WTC11 (cell line): ENCODE results near the gene RAI1. TPM values are rescaled to one million over a fixed set of nuclear protein-coding genes. Genes with fewer than 3 reads are reported as not detected.

Source experiments
- AR ChIP-seq: fragments of 250-450 bp; sonication (Bioruptor Pico); IDR thresholded peaks from 2 replicates; pipeline ENCODE4 v1.9.0; 2021; ENCODE audit warnings: mild to moderate bottlenecking
- E2F1 ChIP-seq: sonication (generic); formaldehyde crosslinking; IDR thresholded peaks from 2 replicates; pipeline ENCODE4 v1.8.0; 2022; ENCODE audit warnings: mild to moderate bottlenecking, missing genetic modification reagents
- ERG ChIP-seq: fragments of 250-450 bp; sonication (Bioruptor Pico); IDR thresholded peaks from 2 replicates; pipeline ENCODE4 v1.8.0; 2021; ENCODE audit warnings: mild to moderate bottlenecking
- ETV6 ChIP-seq: sonication (generic); formaldehyde crosslinking; IDR thresholded peaks from 2 replicates; pipeline ENCODE4 v1.8.1; 2022; ENCODE audit warnings: mild to moderate bottlenecking, missing genetic modification reagents
- FOXJ3 ChIP-seq: sonication (generic); formaldehyde crosslinking; IDR thresholded peaks from 2 replicates; pipeline ENCODE4 v1.9.0; 2021; ENCODE audit warnings: missing genetic modification reagents, mild to moderate bottlenecking, borderline replicate concordance
- FOXK1 ChIP-seq: sonication (generic); formaldehyde crosslinking; IDR thresholded peaks from 2 replicates; pipeline ENCODE4 v1.8.0; 2022; ENCODE audit warnings: mild to moderate bottlenecking, moderate library complexity, missing genetic modification reagents
- GTF2I ChIP-seq: fragments of 250-450 bp; sonication (Bioruptor Pico); conservative IDR thresholded peaks from 2 replicates; pipeline ENCODE4 v1.4.0; 2021; ENCODE audit warnings: mild to moderate bottlenecking
- TEAD1 ChIP-seq: sonication (generic); formaldehyde crosslinking; IDR thresholded peaks from 2 replicates; pipeline ENCODE4 v1.8.0; 2022; ENCODE audit warnings: mild to moderate bottlenecking, missing genetic modification reagents
- ZNF121 ChIP-seq: sonication (generic); formaldehyde crosslinking; IDR thresholded peaks from 2 replicates; pipeline ENCODE4 v1.8.0; 2023; ENCODE audit warnings: missing genetic modification reagents
- ZNF281 ChIP-seq: sonication (generic); formaldehyde crosslinking; IDR thresholded peaks from 2 replicates; pipeline ENCODE4 v1.8.0; 2023; ENCODE audit warnings: mild to moderate bottlenecking, missing genetic modification reagents
- ZNF423 ChIP-seq: fragments of 250-450 bp; sonication (Bioruptor Pico); IDR thresholded peaks from 2 replicates; pipeline ENCODE4 v2.1.2; 2022; ENCODE audit warnings: mild to moderate bottlenecking, moderate library complexity
- ZNF532 ChIP-seq: fragments of 250-450 bp; sonication (Bioruptor Pico); IDR thresholded peaks from 2 replicates; pipeline ENCODE4 v1.9.0; 2021; ENCODE audit warnings: mild to moderate bottlenecking, borderline replicate concordance
- total RNA-seq: library from RNA; stranded (reverse); gene quantifications from 3 replicates; pipeline ENCODE4 v1.2.3, GENCODE V29; 2021

RAI1 gene
- total RNA-seq, 1 experiment from 2014 or later: 12.7 TPM

GRCh38 chr17:17835415-17836249 lies 154.4 kb downstream of the RAI1 start (continued):
- TF ChIP-seq ZNF532 (CRISPR knock-in tag): peak; percentile 35; the same call in 1 of the 2 replicates
- TF ChIP-seq FOXK1: peak; percentile 78; the same call in 1 of the 2 replicates
- no peak for TF ChIP-seq ZNF121 (CRISPR knock-in tag)
- 0 out of 2 replicates have a peak, but pooled peaks have one; percentile 12 for TF ChIP-seq AR
- TF ChIP-seq FOXJ3 (CRISPR knock-in tag): no peak
- TF ChIP-seq ETV6 (CRISPR knock-in tag): no peak
- peak; percentile 84; the same call in 1 of the 2 replicates for TF ChIP-seq TEAD1
- TF ChIP-seq E2F1 (CRISPR knock-in tag): peak; percentile 93; the same call in 1 of the 2 replicates
- no peak for TF ChIP-seq ZNF423 (CRISPR knock-in tag)
- no peak for TF ChIP-seq ERG
- 0 out of 2 replicates have a peak, but pooled peaks have one; percentile 91 for TF ChIP-seq ZNF281
- TF ChIP-seq GTF2I (CRISPR knock-in tag): no peak
